Keratinocyte (primary cell): ENCODE results near the gene TTC8.

ENCODE experiments used
- CTCF ChIP-seq, 3 experiments: IDR thresholded peaks in 1 of 3; conservative IDR thresholded peaks in 1 of 3; optimal IDR thresholded peaks in 1 of 3; 2 replicates in 2 of 3; 3 replicates in 1 of 3; pipeline versions ENCODE3 to v1.5.1; 2011; ENCODE audit warnings: low read length in 3 of 3, mild to moderate bottlenecking in 3 of 3, moderate library complexity in 2 of 3, control low read depth in 1 of 3, inconsistent platforms in 1 of 3; ENCODE audit not compliant: insufficient read depth in 2 of 3; ENCODE audit errors: extremely low read depth in 1 of 3
- EZH2 ChIP-seq: IDR thresholded peaks from one replicate; pipeline ENCODE4 v1.6.1; 2012; ENCODE audit warnings: inconsistent platforms, mild to moderate bottlenecking, low read length, moderate library complexity

GRCh38 chr14:88785911-88786310 is 38.5 kb upstream of the TTC8 start:
- TF ChIP-seq CTCF (optimal IDR thresholded peaks at IDR 0.05 in 1 of 3, IDR thresholded peaks at IDR 0.05 in 1 of 3, conservative IDR thresholded peaks at IDR 0.05 in 1 of 3; ENCODE audit: extremely low read depth in 1 of 3, insufficient read depth in 2 of 3, low read length in 3 of 3), result no peak
- TF ChIP-seq EZH2, result no peak
